Trophoblast cell (in vitro differentiated cells and primary cell): ENCODE results near the gene ACOT12.

Experiments
- DNase-seq, 2 donors: peaks; one replicate each; pipeline ENCODE4 v3.0.0-alpha.2; 2016
- H2AFZ ChIP-seq: 2 replicates; pipeline ENCODE4 v1.6.1; 2013; ENCODE audit warnings: low read length, moderate library complexity, mild to moderate bottlenecking; ENCODE audit not compliant: insufficient read depth, poor library complexity
- H2AK5ac ChIP-seq: 2 replicates; pipeline ENCODE4 v1.6.1; 2013; ENCODE audit warnings: mild to moderate bottlenecking, low read length
- H2BK120ac ChIP-seq: 2 replicates; pipeline ENCODE4 v1.6.1; 2013; ENCODE audit warnings: low read length, mild to moderate bottlenecking, moderate library complexity; ENCODE audit not compliant: insufficient read depth, poor library complexity
- H2BK12ac ChIP-seq: 2 replicates; pipeline ENCODE4 v1.6.1; 2013; ENCODE audit warnings: mild to moderate bottlenecking, low read length, moderate library complexity
- H2BK5ac ChIP-seq: 2 replicates; pipeline ENCODE4 v1.6.1; 2013; ENCODE audit warnings: low read length, low read depth, moderate library complexity, mild to moderate bottlenecking; ENCODE audit not compliant: poor library complexity
- H3K14ac ChIP-seq: 2 replicates; pipeline ENCODE4 v1.6.1; 2013; ENCODE audit warnings: mild to moderate bottlenecking, low read length
- H3K18ac ChIP-seq: 2 replicates; pipeline ENCODE4 v1.6.1; 2013; ENCODE audit warnings: mild to moderate bottlenecking, low read length
- H3K23ac ChIP-seq: 2 replicates; pipeline ENCODE4 v1.6.1; 2013; ENCODE audit warnings: low read length
- H3K27ac ChIP-seq: 2 replicates; pipeline ENCODE4 v1.5.1; 2013; ENCODE audit warnings: low read depth, mild to moderate bottlenecking, inconsistent platforms, low read length, moderate library complexity
- H3K27me3 ChIP-seq: 2 replicates; pipeline ENCODE4 v1.6.1; 2013; ENCODE audit warnings: inconsistent platforms, mild to moderate bottlenecking, low read length, moderate library complexity; ENCODE audit not compliant: insufficient read depth
- H3K36me3 ChIP-seq, 2 experiments: 1 replicate in 1 of 2; 2 replicates in 1 of 2; pipeline ENCODE4 v1.6.1; 2013; ENCODE audit warnings: low read length in 2 of 2, mild to moderate bottlenecking in 2 of 2, moderate library complexity in 1 of 2; ENCODE audit not compliant: insufficient read depth in 2 of 2, control insufficient read depth in 1 of 2
- H3K4ac ChIP-seq: 2 replicates; pipeline ENCODE4 v1.6.1; 2013; ENCODE audit warnings: low read depth, mild to moderate bottlenecking, low read length, moderate library complexity
- H3K4me1 ChIP-seq, 2 experiments: 1 replicate in 1 of 2; 2 replicates in 1 of 2; pipeline ENCODE4 v1.6.1; 2013; ENCODE audit warnings: low read length in 2 of 2, mild to moderate bottlenecking in 2 of 2, moderate library complexity in 1 of 2; ENCODE audit not compliant: insufficient read depth in 2 of 2, control insufficient read depth in 1 of 2
- H3K4me2 ChIP-seq: 2 replicates; pipeline ENCODE4 v1.6.1; 2013; ENCODE audit warnings: inconsistent platforms, mild to moderate bottlenecking, low read length, moderate library complexity
- H3K4me3 ChIP-seq: 2 replicates; pipeline ENCODE4 v1.5.1; 2013; ENCODE audit warnings: mild to moderate bottlenecking, low read depth, low read length, inconsistent platforms
- H3K79me1 ChIP-seq: one replicate; pipeline ENCODE4 v1.6.1; 2013; ENCODE audit warnings: low read length
- H3K79me2 ChIP-seq: 2 replicates; pipeline ENCODE4 v1.6.1; 2013; ENCODE audit warnings: low read length, mild to moderate bottlenecking; ENCODE audit not compliant: control insufficient read depth, insufficient read depth, poor library complexity
- H3K9ac ChIP-seq: 2 replicates; pipeline ENCODE4 v1.6.1; 2013; ENCODE audit warnings: mild to moderate bottlenecking, low read length
- H3K9me3 ChIP-seq: 2 replicates; pipeline ENCODE4 v1.6.1; 2013; ENCODE audit warnings: low read depth, mild to moderate bottlenecking, control low read depth, inconsistent platforms, low read length; ENCODE audit not compliant: insufficient read depth
- H4K12ac ChIP-seq: 2 replicates; pipeline ENCODE4 v1.6.1; 2013; ENCODE audit warnings: low read depth, mild to moderate bottlenecking, low read length, moderate library complexity
- H4K8ac ChIP-seq: 2 replicates; pipeline ENCODE4 v1.6.1; 2013; ENCODE audit warnings: low read depth, mild to moderate bottlenecking, low read length, moderate library complexity
- H4K91ac ChIP-seq: one replicate; pipeline ENCODE4 v1.6.1; 2013; ENCODE audit warnings: low read depth, mild to moderate bottlenecking, low read length, moderate library complexity
- WGBS: extraction: QIAGEN DNeasy Blood & Tissue Kit; methylation state at CpG from one replicate; pipeline ENCODE4 v1.1.7; 2013; ENCODE audit warnings: missing lambda C conversion rate; ENCODE audit not compliant: insufficient read length, insufficient coverage; ENCODE audit errors: extremely low coverage; 5-methylcytosine and 5-hydroxymethylcytosine counted together

Gene ACOT12

GRCh38 chr5:81418606-81419005 is 24.7 kb upstream of the ACOT12 start:
- no peak overlapping the region for H3K27ac ChIP-seq
- H4K91ac ChIP-seq, result no peak overlapping the region
- H3K23ac ChIP-seq, result no peak overlapping the region
- H2AFZ ChIP-seq, result no peak overlapping the region
- no peak overlapping the region for H3K4me3 ChIP-seq
- no peak overlapping the region for H3K14ac ChIP-seq
- no peak overlapping the region for H4K12ac ChIP-seq
- no peaks in the 10 kb centered on the region for H3K4me1 ChIP-seq
- no peak overlapping the region for H2BK12ac ChIP-seq
- H3K4ac ChIP-seq, result no peak overlapping the region
- H3K18ac ChIP-seq, result no peak overlapping the region
- H3K27me3 ChIP-seq, result no peaks in the 10 kb centered on the region
- no peak overlapping the region for H3K9ac ChIP-seq
- no peaks in the 10 kb centered on the region for H3K9me3 ChIP-seq
- H4K8ac ChIP-seq, result no peak overlapping the region
- H3K79me2 ChIP-seq, result no peaks in the 10 kb centered on the region
- H3K79me1 ChIP-seq, result no peaks in the 10 kb centered on the region
- H2AK5ac ChIP-seq, result no peak overlapping the region
- DNase-seq, result peak in 1 of 2 donors; percentile 36
- no peak overlapping the region for H2BK5ac ChIP-seq
- no peak overlapping the region for H3K4me2 ChIP-seq
- no peaks in the 10 kb centered on the region for H3K36me3 ChIP-seq
- H2BK120ac ChIP-seq, result no peak overlapping the region

GRCh38 chr5:81417052-81417451 is 23.1 kb upstream of the ACOT12 start:
- Histone ChIP-seq H4K91ac (no peak overlapping the region), H3K9me3 (no peaks in the 10 kb centered on the region), H2AK5ac (no peak overlapping the region), H3K18ac (no peak overlapping the region), H2BK5ac (no peak overlapping the region), H3K4me3 (no peak overlapping the region), H3K27me3 (no peaks in the 10 kb centered on the region), H2AFZ (no peak overlapping the region), H3K27ac (no peak overlapping the region), H4K8ac (no peak overlapping the region), H2BK120ac (no peak overlapping the region), H2BK12ac (no peak overlapping the region), H3K4me2 (no peak overlapping the region), H4K12ac (no peak overlapping the region), H3K36me3 (no peaks in the 10 kb centered on the region), H3K4me1 (no peaks in the 10 kb centered on the region), H3K4ac (no peak overlapping the region), H3K14ac (no peak overlapping the region), H3K79me1 (no peaks in the 10 kb centered on the region), H3K23ac (no peak overlapping the region), H3K79me2 (no peaks in the 10 kb centered on the region), H3K9ac (no peak overlapping the region)
- no peak for DNase-seq
- no CpG with 5 or more reads among the region's 4 CpGs for WGBS

- Histone ChIP-seq H3K4me3 (no peak overlapping the region), H2AFZ (no peak overlapping the region), H3K18ac (no peak overlapping the region), H3K14ac (no peak overlapping the region), H3K9me3 (no peaks in the 10 kb centered on the region), H3K4me2 (no peak overlapping the region), H3K4me1 (no peaks in the 10 kb centered on the region), H3K4ac (no peak overlapping the region), H4K91ac (no peak overlapping the region), H2BK12ac (no peak overlapping the region), H4K8ac (no peak overlapping the region), H3K79me1 (no peaks in the 10 kb centered on the region), H3K36me3 (no peaks in the 10 kb centered on the region), H3K23ac (no peak overlapping the region), H3K9ac (no peak overlapping the region), H4K12ac (no peak overlapping the region), H2BK120ac (no peak overlapping the region), H2AK5ac (no peak overlapping the region), H3K79me2 (no peaks in the 10 kb centered on the region), H3K27me3 (no peaks in the 10 kb centered on the region), H3K27ac (no peak overlapping the region), H2BK5ac (no peak overlapping the region)
- peak; percentile 52 to 89 for DNase-seq
- WGBS, result no CpG with 5 or more reads among the region's 2 CpGs
Observed at GRCh38 chr5:81409896-81410295, 16.0 kb upstream of the ACOT12 start.

GRCh38 chr5:81409361-81409760 is 15.4 kb upstream of the ACOT12 start:
- Histone ChIP-seq H4K8ac (no peak overlapping the region), H3K9ac (no peak overlapping the region), H3K4me2 (no peak overlapping the region), H3K27ac (no peak overlapping the region), H3K4ac (no peak overlapping the region), H3K14ac (no peak overlapping the region), H3K36me3 (no peaks in the 10 kb centered on the region), H2AK5ac (no peak overlapping the region), H3K9me3 (no peaks in the 10 kb centered on the region), H2AFZ (no peak overlapping the region), H2BK12ac (no peak overlapping the region), H4K12ac (no peak overlapping the region), H3K23ac (no peak overlapping the region), H3K79me1 (no peaks in the 10 kb centered on the region), H3K27me3 (no peaks in the 10 kb centered on the region), H2BK5ac (no peak overlapping the region), H2BK120ac (no peak overlapping the region), H4K91ac (no peak overlapping the region), H3K79me2 (no peaks in the 10 kb centered on the region), H3K18ac (no peak overlapping the region), H3K4me1 (no peaks in the 10 kb centered on the region), H3K4me3 (no peak overlapping the region)
- WGBS, result no CpG with 5 or more reads among the region's 2 CpGs
- DNase-seq, result no peak
